GM19351 (cell line): Measurements from ENCODE around the gene PPP1R10.
"Not testable (repeated sequence)": the region's sequence is repeated elsewhere in the genome, so short reads cannot be mapped to it uniquely, and the experiment has no call there.

Experiments used
- ATAC-seq: cut with Tn5 transposase; IDR thresholded peaks from one replicate; pipeline ENCODE4 v1.9.1; 2021; ENCODE audit warnings: mild to moderate bottlenecking, moderate library complexity; ENCODE audit not compliant: unreplicated experiment

PPP1R10 gene

GRCh38 chr6:30616811-30617564, at the start of gene PPP1R10:
TSS of gene PPP1R10 (minus strand) at chr6:30617243. CDS start at chr6:30609944, 7,299 bp downstream.
- peak; percentile 71 for ATAC-seq

DNA sequence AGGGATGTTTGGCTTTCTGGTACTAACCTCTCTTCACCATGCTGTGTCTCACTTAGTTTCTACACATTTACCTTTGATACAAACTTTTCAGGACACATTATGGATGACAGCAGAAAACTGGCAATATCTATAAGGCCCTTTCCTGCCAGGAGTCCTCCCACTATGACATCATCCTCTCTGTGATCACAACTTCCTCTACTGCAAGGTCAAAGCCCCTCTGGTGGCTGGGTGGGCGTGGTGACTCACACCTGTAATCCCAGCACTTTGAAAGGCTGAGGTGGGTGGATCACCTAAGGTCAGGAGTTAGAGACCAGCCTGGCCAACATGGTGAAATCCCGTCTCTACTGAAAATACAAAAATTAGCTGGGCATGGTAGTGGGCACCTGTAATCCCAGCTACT, 49.3 kb upstream of the PPP1R10 start:
- not testable (repeated sequence) for ATAC-seq

DNA sequence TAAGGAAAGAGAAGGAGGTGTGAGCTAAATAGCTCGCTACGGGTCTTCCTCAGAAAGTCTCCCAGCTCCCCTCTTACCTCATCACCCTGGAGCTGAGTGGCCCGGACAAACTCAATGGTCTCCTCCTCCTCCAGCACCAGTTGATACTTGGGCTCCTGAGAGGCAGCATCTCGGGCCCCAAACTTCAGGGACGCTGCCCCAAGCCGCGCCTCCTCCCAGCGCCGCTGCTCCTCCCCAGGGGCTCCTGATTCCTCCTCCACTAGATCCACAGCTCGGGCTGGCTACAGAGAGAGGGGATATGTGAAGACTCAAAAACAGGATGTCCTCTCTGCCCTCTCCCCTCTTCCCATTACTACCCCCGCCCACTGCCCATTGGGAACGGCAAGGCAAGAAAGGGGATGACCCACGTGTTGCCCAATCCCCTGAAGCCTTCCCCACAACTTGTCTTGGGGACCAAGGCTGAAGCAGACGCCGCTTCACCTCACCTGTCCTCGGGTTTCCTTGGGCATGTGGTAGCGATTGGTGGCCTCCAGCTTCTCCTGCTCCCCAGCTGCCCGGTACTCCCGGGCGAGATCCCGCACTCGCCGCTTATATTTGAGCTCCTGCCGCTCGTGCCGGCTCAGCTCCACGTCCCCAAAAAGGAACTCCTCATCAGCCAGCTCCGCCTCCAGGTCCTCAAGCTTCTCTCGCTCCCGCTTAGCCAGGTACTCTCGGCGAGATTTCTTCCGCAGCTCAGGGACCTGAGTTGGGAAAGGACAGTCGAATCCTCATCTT, 48.1 kb upstream of the PPP1R10 start:
- ATAC-seq: no peak

GRCh38 chr6:30657922-30658321, 40.9 kb upstream of the PPP1R10 start:
- ATAC-seq: not testable (repeated sequence)

DNA sequence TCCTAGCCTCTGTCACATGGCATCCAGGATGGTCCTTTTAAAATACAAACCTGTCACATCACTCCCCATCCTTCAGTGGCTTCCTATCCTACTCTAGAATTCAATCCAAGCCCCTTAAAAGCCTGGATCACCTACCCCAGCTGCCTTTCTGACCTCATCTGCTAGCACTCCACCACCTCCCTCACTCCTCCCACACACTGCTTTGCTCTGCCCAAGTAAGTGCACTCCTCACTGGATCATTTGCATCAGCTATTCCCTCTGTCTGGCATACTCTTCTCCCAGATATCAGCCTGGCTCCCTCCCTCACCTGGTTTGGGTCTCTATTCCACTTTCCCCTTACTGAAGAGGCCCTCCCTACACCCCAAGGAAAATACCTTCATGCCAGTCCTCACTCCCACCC, 40.4 kb upstream of the PPP1R10 start:
- no peak for ATAC-seq

- ATAC-seq: no peak
Observed at GRCh38 chr6:30656513-30656912, 39.5 kb upstream of the PPP1R10 start.

- ATAC-seq: no peak
Observed at GRCh38 chr6:30655743-30656094, 38.7 kb upstream of the PPP1R10 start.

GRCh38 chr6:30654798-30655742, 38.0 kb upstream of the PPP1R10 start:
- ATAC-seq: no peak

DNA sequence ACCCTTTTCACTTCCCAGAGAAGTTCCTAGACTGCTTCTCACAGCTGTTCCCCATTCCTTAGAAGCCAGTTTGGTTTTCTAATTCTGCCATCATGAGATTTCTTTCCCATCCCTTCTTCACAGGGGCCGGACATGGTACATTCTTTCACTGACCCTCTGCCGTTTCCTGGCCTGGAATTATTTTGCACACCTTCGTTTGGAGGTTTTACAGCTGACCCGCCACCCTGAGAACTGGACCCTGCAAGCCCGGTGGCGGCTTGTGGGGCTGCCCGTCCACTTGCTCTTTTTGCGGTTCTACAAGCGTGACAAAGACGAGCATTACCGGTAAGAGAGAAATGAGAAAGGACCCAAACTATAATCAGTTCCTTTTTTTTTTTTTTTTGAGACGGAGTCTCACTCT, 34.1 kb upstream of the PPP1R10 start:
- ATAC-seq: no peak

GRCh38 chr6:30647242-30648116, 30.4 kb upstream of the PPP1R10 start:
- peak; percentile 73 for ATAC-seq

- peak; percentile 52 for ATAC-seq
Observed at GRCh38 chr6:30646450-30647241, 29.6 kb upstream of the PPP1R10 start, which contains the start of gene C6orf136. TSS of gene C6orf136 (plus strand) at chr6:30647133. CDS start at chr6:30647232, 99 bp downstream.

DNA sequence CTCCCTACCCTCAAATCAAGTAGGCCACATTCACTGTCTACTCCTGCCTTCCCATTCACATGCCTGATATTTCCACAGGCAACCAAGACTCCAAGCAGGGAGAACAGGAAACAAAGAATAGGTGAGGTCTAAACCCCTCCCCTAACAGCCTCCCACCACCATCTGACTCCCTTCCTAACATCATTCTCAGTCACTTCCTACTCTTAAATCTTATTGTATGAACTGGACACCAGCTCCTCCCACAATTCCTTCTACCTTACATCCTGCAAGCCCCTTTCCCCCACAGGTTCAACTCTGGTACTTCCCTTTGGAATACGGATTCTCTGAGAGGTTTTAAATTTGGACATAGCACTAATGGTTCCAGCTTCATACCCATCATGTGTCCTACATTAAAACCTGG, 28.9 kb upstream of the PPP1R10 start:
- no peak for ATAC-seq

- ATAC-seq: no peak
Observed at GRCh38 chr6:30644769-30645168, 27.7 kb upstream of the PPP1R10 start.

GRCh38 chr6:30643656-30644055, 26.6 kb upstream of the PPP1R10 start:
- ATAC-seq: no peak

DNA sequence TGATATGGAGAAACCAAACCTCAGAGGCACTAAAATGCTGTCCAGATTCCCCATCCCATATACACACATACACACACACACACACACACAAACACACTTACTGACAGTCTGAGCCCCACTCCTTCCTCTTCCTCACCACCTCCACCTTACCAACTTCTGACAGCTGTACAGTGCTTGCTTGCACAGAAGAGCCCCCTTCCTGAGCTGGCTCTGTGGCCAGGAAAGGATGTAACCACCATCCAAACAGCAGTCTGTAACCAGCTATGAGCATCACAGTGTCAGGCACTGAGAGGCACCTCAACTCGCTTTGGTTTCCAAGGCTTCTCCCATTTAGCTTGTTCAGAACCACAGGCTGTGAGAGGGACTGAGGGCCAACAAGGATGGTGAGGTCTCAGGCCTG, 24.0 kb upstream of the PPP1R10 start:
- no peak for ATAC-seq

GRCh38 chr6:30640481-30640880, 23.4 kb upstream of the PPP1R10 start:
- no peak for ATAC-seq

DNA sequence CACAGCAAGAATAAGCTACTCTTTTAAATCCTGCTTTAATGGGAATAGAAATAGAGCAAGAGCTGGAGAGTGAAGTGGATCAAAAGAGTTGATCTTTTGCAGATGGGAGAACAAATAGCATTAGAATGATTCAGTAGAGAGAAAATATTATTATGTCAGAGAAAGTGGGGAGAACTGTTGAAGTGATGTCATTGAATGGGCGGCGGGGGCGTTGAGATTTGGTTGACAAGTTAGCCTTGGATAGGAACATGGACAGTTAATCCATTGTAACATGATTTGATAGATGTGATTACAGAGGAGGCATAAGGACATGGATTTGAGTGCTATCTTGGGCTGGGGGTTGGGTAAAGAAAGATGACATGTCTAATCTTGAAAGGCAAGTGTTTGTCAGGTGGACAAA, 18.8 kb upstream of the PPP1R10 start:
- no peak for ATAC-seq

- ATAC-seq: peak; percentile 81
Observed at GRCh38 chr6:30626484-30627366, 9.7 kb upstream of the PPP1R10 start, which contains the start of gene ATAT1. TSS of gene ATAT1 (plus strand) at chr6:30626874.
